ENCODE data around the gene ZBED5.

ZBED5 gene

GRCh38 chr11:10898003-10898762 is 40.3 kb upstream of the ZBED5 start:
- WGBS: 90% methylated on average over 5 of the region's 5 CpGs
- Histone ChIP-seq H2BK15ac (ENCODE audit: low read depth, poor library complexity, severe bottlenecking) (peak overlapping the region; percentile 90), H3K14ac (ENCODE audit: low read length in 2 of 2) (peak overlapping the region in 1 of 2 experiments; percentile 83), H3K23ac (ENCODE audit: low read length in 2 of 2) (peak overlapping the region in 1 of 2 experiments; percentile 63), H3K4me2 (ENCODE audit: low read length, poor library complexity, severe bottlenecking) (no peak overlapping the region), H3K27me3 (ENCODE audit: control insufficient read depth in 1 of 2, insufficient read depth in 1 of 2, low read length in 2 of 2) (no peaks in the 10 kb centered on the region), H3K18ac (ENCODE audit: low read depth in 1 of 2, low read length in 2 of 2) (peak overlapping the region; percentile 69 to 93), H2BK12ac (ENCODE audit: low read length in 2 of 2) (peak overlapping the region; percentile 86 to 91), H3K27ac (ENCODE audit: low read length, poor library complexity, severe bottlenecking) (peak overlapping the region; percentile 92), H3K4ac (ENCODE audit: low read depth in 1 of 2, low read length in 2 of 2) (peak overlapping the region; percentile 95 to 98), H3K9ac (ENCODE audit: low read length) (peak overlapping the region; percentile 94), H2BK5ac (ENCODE audit: low read depth, low read length, poor library complexity, severe bottlenecking) (no peak overlapping the region), H3K9me3 (ENCODE audit: control insufficient read depth, low read length) (no peaks in the 10 kb centered on the region), H3K36me3 (ENCODE audit: control insufficient read depth in 1 of 2, insufficient read depth in 2 of 2, low read depth in 1 of 2, low read length in 2 of 2) (no peaks in the 10 kb centered on the region), H2AFZ (ENCODE audit: low read depth, low read length) (peak overlapping the region; percentile 23), H3K4me1 (ENCODE audit: control insufficient read depth, insufficient read depth, low read depth, low read length) (peaks cover 22% of the 10 kb centered on the region), H4K8ac (ENCODE audit: low read length) (peak overlapping the region; percentile 93), H3K79me1 (replicated peaks; ENCODE audit: low read length, poor library complexity, severe bottlenecking) (no peaks in the 10 kb centered on the region), H2BK120ac (ENCODE audit: low read depth, low read length) (peak overlapping the region; percentile 82), H4K91ac (ENCODE audit: low read length) (peak overlapping the region; percentile 92), H3K4me3 (ENCODE audit: insufficient read depth in 1 of 2, low read depth in 1 of 2, low read length in 2 of 2) (peak overlapping the region in 1 of 2 experiments; percentile 52), H2AK5ac (ENCODE audit: low read length, severe bottlenecking) (peak overlapping the region; percentile 90)
- DNase-seq: peak; percentile 38

- DNase-seq: no peak
- Histone ChIP-seq H4K91ac (ENCODE audit: low read length) (no peak overlapping the region), H3K4me1 (ENCODE audit: control insufficient read depth, insufficient read depth, low read depth, low read length) (peaks cover 22% of the 10 kb centered on the region), H3K79me1 (replicated peaks; ENCODE audit: low read length, poor library complexity, severe bottlenecking) (no peaks in the 10 kb centered on the region), H3K27me3 (ENCODE audit: control insufficient read depth in 1 of 2, insufficient read depth in 1 of 2, low read length in 2 of 2) (no peaks in the 10 kb centered on the region), H3K14ac (ENCODE audit: low read length in 2 of 2) (no peak overlapping the region), H3K18ac (ENCODE audit: low read depth in 1 of 2, low read length in 2 of 2) (no peak overlapping the region), H3K23ac (ENCODE audit: low read length in 2 of 2) (no peak overlapping the region), H3K4me2 (ENCODE audit: low read length, poor library complexity, severe bottlenecking) (no peak overlapping the region), H3K4me3 (ENCODE audit: insufficient read depth in 1 of 2, low read depth in 1 of 2, low read length in 2 of 2) (no peak overlapping the region), H2BK15ac (ENCODE audit: low read depth, poor library complexity, severe bottlenecking) (no peak overlapping the region), H2AK5ac (ENCODE audit: low read length, severe bottlenecking) (no peak overlapping the region), H3K9me3 (ENCODE audit: control insufficient read depth, low read length) (no peaks in the 10 kb centered on the region), H3K36me3 (ENCODE audit: control insufficient read depth in 1 of 2, insufficient read depth in 2 of 2, low read depth in 1 of 2, low read length in 2 of 2) (no peaks in the 10 kb centered on the region), H4K8ac (ENCODE audit: low read length) (no peak overlapping the region), H2BK120ac (ENCODE audit: low read depth, low read length) (peak overlapping the region; percentile 58), H3K4ac (ENCODE audit: low read depth in 1 of 2, low read length in 2 of 2) (no peak overlapping the region), H3K9ac (ENCODE audit: low read length) (no peak overlapping the region), H2BK12ac (ENCODE audit: low read length in 2 of 2) (no peak overlapping the region), H2AFZ (ENCODE audit: low read depth, low read length) (no peak overlapping the region), H3K27ac (ENCODE audit: low read length, poor library complexity, severe bottlenecking) (no peak overlapping the region), H2BK5ac (ENCODE audit: low read depth, low read length, poor library complexity, severe bottlenecking) (no peak overlapping the region)
- WGBS: 100% methylated on average over 1 of the region's 1 CpG
These were observed 39.3 kb upstream of the ZBED5 start for GRCh38 chr11:10897150-10897549.

- Histone ChIP-seq H4K8ac (ENCODE audit: low read length) (no peak overlapping the region), H3K4me1 (ENCODE audit: control insufficient read depth, insufficient read depth, low read depth, low read length) (peaks cover 22% of the 10 kb centered on the region), H3K27me3 (ENCODE audit: control insufficient read depth in 1 of 2, insufficient read depth in 1 of 2, low read length in 2 of 2) (no peaks in the 10 kb centered on the region), H3K36me3 (ENCODE audit: control insufficient read depth in 1 of 2, insufficient read depth in 2 of 2, low read depth in 1 of 2, low read length in 2 of 2) (no peaks in the 10 kb centered on the region), H3K9ac (ENCODE audit: low read length) (no peak overlapping the region), H2BK120ac (ENCODE audit: low read depth, low read length) (no peak overlapping the region), H2AFZ (ENCODE audit: low read depth, low read length) (no peak overlapping the region), H3K79me1 (replicated peaks; ENCODE audit: low read length, poor library complexity, severe bottlenecking) (no peaks in the 10 kb centered on the region), H3K14ac (ENCODE audit: low read length in 2 of 2) (no peak overlapping the region), H3K4me3 (ENCODE audit: insufficient read depth in 1 of 2, low read depth in 1 of 2, low read length in 2 of 2) (no peak overlapping the region), H2AK5ac (ENCODE audit: low read length, severe bottlenecking) (peak overlapping the region; percentile 92), H2BK15ac (ENCODE audit: low read depth, poor library complexity, severe bottlenecking) (no peak overlapping the region), H3K27ac (ENCODE audit: low read length, poor library complexity, severe bottlenecking) (no peak overlapping the region), H3K18ac (ENCODE audit: low read depth in 1 of 2, low read length in 2 of 2) (peak overlapping the region; percentile 28 to 64), H4K91ac (ENCODE audit: low read length) (peak overlapping the region; percentile 4), H3K9me3 (ENCODE audit: control insufficient read depth, low read length) (no peaks in the 10 kb centered on the region), H3K4ac (ENCODE audit: low read depth in 1 of 2, low read length in 2 of 2) (no peak overlapping the region), H3K23ac (ENCODE audit: low read length in 2 of 2) (no peak overlapping the region), H2BK5ac (ENCODE audit: low read depth, low read length, poor library complexity, severe bottlenecking) (no peak overlapping the region), H3K4me2 (ENCODE audit: low read length, poor library complexity, severe bottlenecking) (no peak overlapping the region), H2BK12ac (ENCODE audit: low read length in 2 of 2) (peak overlapping the region in 1 of 2 experiments; percentile 43)
- DNase-seq: no peak
- 96% methylated on average over 9 of the region's 9 CpGs for WGBS
These were observed 38.6 kb upstream of the ZBED5 start for GRCh38 chr11:10896493-10896892.

GRCh38 chr11:10895285-10895684 is 37.4 kb upstream of the ZBED5 start:
- H3K9me3 ChIP-seq (ENCODE audit: control insufficient read depth, low read length): no peaks in the 10 kb centered on the region
- no peak overlapping the region for H4K8ac ChIP-seq (ENCODE audit: low read length)
- peak overlapping the region; percentile 55 to 73 for H3K4ac ChIP-seq (ENCODE audit: low read depth in 1 of 2, low read length in 2 of 2)
- no peak overlapping the region for H2BK120ac ChIP-seq (ENCODE audit: low read depth, low read length)
- no peak overlapping the region for H3K23ac ChIP-seq (ENCODE audit: low read length in 2 of 2)
- no peak overlapping the region for H2AK5ac ChIP-seq (ENCODE audit: low read length, severe bottlenecking)
- H3K27ac ChIP-seq (ENCODE audit: low read length, poor library complexity, severe bottlenecking): no peak overlapping the region
- H3K18ac ChIP-seq (ENCODE audit: low read depth in 1 of 2, low read length in 2 of 2): no peak overlapping the region
- H2AFZ ChIP-seq (ENCODE audit: low read depth, low read length): no peak overlapping the region
- no peak overlapping the region for H3K9ac ChIP-seq (ENCODE audit: low read length)
- H3K4me1 ChIP-seq (ENCODE audit: control insufficient read depth, insufficient read depth, low read depth, low read length): peaks cover 20% of the 10 kb centered on the region
- no peak overlapping the region for H3K4me3 ChIP-seq (ENCODE audit: insufficient read depth in 1 of 2, low read depth in 1 of 2, low read length in 2 of 2)
- DNase-seq: no peak
- H3K27me3 ChIP-seq (ENCODE audit: control insufficient read depth in 1 of 2, insufficient read depth in 1 of 2, low read length in 2 of 2): no peaks in the 10 kb centered on the region
- H4K91ac ChIP-seq (ENCODE audit: low read length): no peak overlapping the region
- 92% methylated on average over 2 of the region's 2 CpGs for WGBS
- H2BK15ac ChIP-seq (ENCODE audit: low read depth, poor library complexity, severe bottlenecking): no peak overlapping the region
- H3K79me1 ChIP-seq (replicated peaks; ENCODE audit: low read length, poor library complexity, severe bottlenecking): no peaks in the 10 kb centered on the region
- H2BK5ac ChIP-seq (ENCODE audit: low read depth, low read length, poor library complexity, severe bottlenecking): no peak overlapping the region
- peak overlapping the region; percentile 51 to 57 for H2BK12ac ChIP-seq (ENCODE audit: low read length in 2 of 2)
- no peaks in the 10 kb centered on the region for H3K36me3 ChIP-seq (ENCODE audit: control insufficient read depth in 1 of 2, insufficient read depth in 2 of 2, low read depth in 1 of 2, low read length in 2 of 2)
- H3K4me2 ChIP-seq (ENCODE audit: low read length, poor library complexity, severe bottlenecking): no peak overlapping the region
- H3K14ac ChIP-seq (ENCODE audit: low read length in 2 of 2): no peak overlapping the region
